ENCODE results near the gene RPL15. TPM values are rescaled to one million over a fixed set of nuclear protein-coding genes. Genes with fewer than 3 reads are reported as not detected.

The RPL15 gene
- 2,891 to 3,200 TPM (median 2,993 TPM) in 5 replicates for total RNA-seq (2022; extraction: Qiagen RNA extraction; ENCODE audit: low read depth)

DNA sequence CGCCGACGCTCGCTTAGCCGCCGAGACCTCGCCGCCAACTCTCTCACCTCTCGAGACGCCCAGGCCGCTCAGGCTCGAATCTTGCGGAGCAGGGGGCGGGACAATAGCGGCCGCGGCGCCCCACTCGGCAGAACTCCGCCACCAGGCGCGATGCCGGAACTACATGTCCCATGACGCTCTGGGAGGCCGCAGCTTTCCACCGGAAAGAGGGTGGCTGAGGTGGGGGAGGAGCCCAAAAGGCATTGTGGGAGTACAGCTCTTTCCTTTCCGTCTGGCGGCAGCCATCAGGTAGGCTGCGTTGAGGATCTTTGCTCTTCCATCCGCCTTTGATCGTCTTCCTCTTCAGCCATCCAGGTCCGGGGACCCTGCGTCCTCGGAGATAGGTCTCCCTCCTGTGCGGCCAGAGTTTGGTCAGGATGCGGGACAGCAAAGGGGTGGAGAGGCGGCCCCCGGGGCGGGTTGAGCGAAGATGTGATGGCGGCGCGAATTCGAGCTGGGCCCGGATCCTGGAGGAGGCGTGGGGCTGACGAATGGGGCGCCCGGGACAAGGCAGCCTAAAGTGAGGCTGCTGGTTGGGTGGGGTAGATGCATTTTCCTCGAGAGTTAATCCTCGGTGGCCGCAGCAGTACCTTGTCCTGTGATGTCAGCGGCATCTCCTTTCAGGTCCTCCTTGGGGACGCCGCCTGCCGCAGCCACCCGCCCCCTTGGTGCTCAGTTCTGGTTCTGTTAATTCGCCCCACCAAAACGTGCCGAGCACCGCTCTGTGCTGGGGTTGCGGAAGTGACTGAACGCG lies at the start of gene RPL15, which contains the start of gene NKIRAS1:
Gene RPL15 (plus strand): TSS at position 247 of the 793 bp plus-strand sequence. CDS start 728 bp downstream, outside the sequence.
Gene NKIRAS1 (minus strand): TSS at position 105 of the 793 bp plus-strand sequence. CDS start 6,086 bp downstream, outside the sequence.

GRCh38 chr3:23944861-23945662 lies 28.1 kb downstream of the RPL15 start, which contains the start of gene NR1D2:
Gene NR1D2, plus strand, starts transcription at chr3:23945286. Its CDS starts 293 bp downstream, at chr3:23945579.

Other genes with a start within 250 kb of the RPL15 start
- gene UBE2E1, start 111.2 kb upstream of the RPL15 start, total RNA-seq (2022; extraction: Qiagen RNA extraction; ENCODE audit: low read depth) = 84.9 to 105 TPM (median 96.6 TPM) in 5 replicates
- 8.0 to 10.1 TPM (median 9.0 TPM) in 5 replicates for gene NKIRAS1, start 142 bp upstream of the RPL15 start, total RNA-seq (2022; extraction: Qiagen RNA extraction; ENCODE audit: low read depth)
- 5.6 to 7.1 TPM (median 5.9 TPM) in 5 replicates for gene NR1D2, start 28.2 kb downstream of the RPL15 start, total RNA-seq (2022; extraction: Qiagen RNA extraction; ENCODE audit: low read depth)